Stimulated activated CD8-positive, alpha-beta memory T cell treated with anti-CD3 and anti-CD28 coated beads, Interleukin-7, amount 100 ng/mL, for 1 hour (primary cell): ENCODE results near the gene DIP2C.
"Not testable (repeated sequence)": the region's sequence is repeated elsewhere in the genome, so short reads cannot be mapped to it uniquely, and the experiment has no call there.

Source experiments
- DNase-seq, 2 donors: peaks; one replicate each; pipeline ENCODE4 v3.0.0-alpha.2; 2020; ENCODE audit warnings: low read depth in 2 of 2

DIP2C gene

GRCh38 chr10:659688-660141 lies 29.8 kb downstream of the DIP2C start:
- no peak for DNase-seq

GRCh38 chr10:657816-658350 lies 31.6 kb downstream of the DIP2C start:
- not testable (repeated sequence) for DNase-seq

- DNase-seq = no peak
These were observed 32.6 kb downstream of the DIP2C start for GRCh38 chr10:656883-657282.

GRCh38 chr10:655184-655583 lies 34.3 kb downstream of the DIP2C start:
- DNase-seq = no peak

GRCh38 chr10:654647-654996 lies 34.8 kb downstream of the DIP2C start:
- DNase-seq = no peak

- DNase-seq = no peak
These were observed 35.3 kb downstream of the DIP2C start for GRCh38 chr10:653991-654646.

GRCh38 chr10:652832-653459 lies 36.5 kb downstream of the DIP2C start:
- not testable (repeated sequence) for DNase-seq

GRCh38 chr10:652233-652632 lies 37.2 kb downstream of the DIP2C start:
- no peak for DNase-seq

- DNase-seq = no peak
These were observed 37.8 kb downstream of the DIP2C start for GRCh38 chr10:651692-652091.

- no peak for DNase-seq
These were observed 38.4 kb downstream of the DIP2C start for GRCh38 chr10:650886-651615.

GRCh38 chr10:650441-650851 lies 39.0 kb downstream of the DIP2C start:
- DNase-seq = no peak

- DNase-seq = no peak
These were observed 39.5 kb downstream of the DIP2C start for GRCh38 chr10:649798-650440.

GRCh38 chr10:649445-649797 lies 40.0 kb downstream of the DIP2C start:
- DNase-seq = no peak

- DNase-seq = not testable (repeated sequence)
These were observed 42.4 kb downstream of the DIP2C start for GRCh38 chr10:647019-647418.

GRCh38 chr10:646118-646524 lies 43.3 kb downstream of the DIP2C start:
- no peak for DNase-seq

GRCh38 chr10:644943-645334 lies 44.5 kb downstream of the DIP2C start:
- no peak for DNase-seq

GRCh38 chr10:644076-644942 lies 45.2 kb downstream of the DIP2C start:
- no peak for DNase-seq

GRCh38 chr10:642186-642890 lies 47.1 kb downstream of the DIP2C start:
- no peak for DNase-seq

- no peak for DNase-seq
These were observed 48.1 kb downstream of the DIP2C start for GRCh38 chr10:641149-642010.

- no peak for DNase-seq
These were observed 48.8 kb downstream of the DIP2C start for GRCh38 chr10:640673-641045.
